HG03439 (cell line): ENCODE measurements around the gene C1orf50.

Experiments used
- ATAC-seq: cut with Tn5 transposase; IDR thresholded peaks from one replicate; pipeline ENCODE4 v1.9.1; 2021; ENCODE audit warnings: mild to moderate bottlenecking, moderate library complexity; ENCODE audit not compliant: unreplicated experiment

C1orf50 gene

GRCh38 chr1:42758641-42759040 lies 8.4 kb upstream of the C1orf50 start:
- no peak for ATAC-seq

GRCh38 chr1:42759114-42759513 lies 7.9 kb upstream of the C1orf50 start:
- no peak for ATAC-seq

- ATAC-seq, result no peak
Measured at GRCh38 chr1:42761567-42761966, 5.5 kb upstream of the C1orf50 start.

- no peak for ATAC-seq
Measured at GRCh38 chr1:42762269-42762668, 4.8 kb upstream of the C1orf50 start.

GRCh38 chr1:42765269-42765668 lies 1.8 kb upstream of the C1orf50 start:
- ATAC-seq, result no peak

GRCh38 chr1:42765832-42766740 lies 963 bp upstream of the C1orf50 start:
- peak; percentile 27 for ATAC-seq

- peak; percentile 3 for ATAC-seq
Measured at GRCh38 chr1:42767510-42768000, 506 bp downstream of the C1orf50 start.

- ATAC-seq, result no peak
Measured at GRCh38 chr1:42768172-42768571, 1.1 kb downstream of the C1orf50 start.

GRCh38 chr1:42769811-42770210 lies 2.8 kb downstream of the C1orf50 start:
- no peak for ATAC-seq

GRCh38 chr1:42773420-42773819 lies 6.4 kb downstream of the C1orf50 start:
- ATAC-seq, result no peak

- no peak for ATAC-seq
Measured at GRCh38 chr1:42774928-42775526, 8.0 kb downstream of the C1orf50 start.

GRCh38 chr1:42776502-42776901 lies 9.5 kb downstream of the C1orf50 start:
- no peak for ATAC-seq

- ATAC-seq, result no peak
Measured at GRCh38 chr1:42777852-42778251, 10.8 kb downstream of the C1orf50 start.

- no peak for ATAC-seq
Measured at GRCh38 chr1:42779725-42780124, 12.7 kb downstream of the C1orf50 start.

- ATAC-seq, result no peak
Measured at GRCh38 chr1:42780176-42780575, 13.1 kb downstream of the C1orf50 start.

GRCh38 chr1:42783092-42783491 lies 16.0 kb downstream of the C1orf50 start:
- ATAC-seq, result no peak

- ATAC-seq, result no peak
Measured at GRCh38 chr1:42784547-42784945, 17.5 kb downstream of the C1orf50 start.

GRCh38 chr1:42784946-42785693 lies 18.1 kb downstream of the C1orf50 start, which contains the start of gene TMEM269:
Gene TMEM269 (plus strand): TSS chr1:42784991. CDS start chr1:42789894, 4,903 bp downstream.
- ATAC-seq, result no peak

- no peak for ATAC-seq
Measured at GRCh38 chr1:42786097-42786496, 19.0 kb downstream of the C1orf50 start.

- ATAC-seq, result no peak
Measured at GRCh38 chr1:42788021-42788420, 21.0 kb downstream of the C1orf50 start.

GRCh38 chr1:42793824-42794223 lies 26.8 kb downstream of the C1orf50 start:
- ATAC-seq, result no peak
